ENCODE data around the gene ST6GALNAC2.
A peak's percentile ranks its signal among the peaks of the same experiment; 100 is the strongest.
"Not testable (repeated sequence)": the region's sequence is repeated elsewhere in the genome, so short reads cannot be mapped to it uniquely, and the experiment has no call there.

ST6GALNAC2 gene

DNA sequence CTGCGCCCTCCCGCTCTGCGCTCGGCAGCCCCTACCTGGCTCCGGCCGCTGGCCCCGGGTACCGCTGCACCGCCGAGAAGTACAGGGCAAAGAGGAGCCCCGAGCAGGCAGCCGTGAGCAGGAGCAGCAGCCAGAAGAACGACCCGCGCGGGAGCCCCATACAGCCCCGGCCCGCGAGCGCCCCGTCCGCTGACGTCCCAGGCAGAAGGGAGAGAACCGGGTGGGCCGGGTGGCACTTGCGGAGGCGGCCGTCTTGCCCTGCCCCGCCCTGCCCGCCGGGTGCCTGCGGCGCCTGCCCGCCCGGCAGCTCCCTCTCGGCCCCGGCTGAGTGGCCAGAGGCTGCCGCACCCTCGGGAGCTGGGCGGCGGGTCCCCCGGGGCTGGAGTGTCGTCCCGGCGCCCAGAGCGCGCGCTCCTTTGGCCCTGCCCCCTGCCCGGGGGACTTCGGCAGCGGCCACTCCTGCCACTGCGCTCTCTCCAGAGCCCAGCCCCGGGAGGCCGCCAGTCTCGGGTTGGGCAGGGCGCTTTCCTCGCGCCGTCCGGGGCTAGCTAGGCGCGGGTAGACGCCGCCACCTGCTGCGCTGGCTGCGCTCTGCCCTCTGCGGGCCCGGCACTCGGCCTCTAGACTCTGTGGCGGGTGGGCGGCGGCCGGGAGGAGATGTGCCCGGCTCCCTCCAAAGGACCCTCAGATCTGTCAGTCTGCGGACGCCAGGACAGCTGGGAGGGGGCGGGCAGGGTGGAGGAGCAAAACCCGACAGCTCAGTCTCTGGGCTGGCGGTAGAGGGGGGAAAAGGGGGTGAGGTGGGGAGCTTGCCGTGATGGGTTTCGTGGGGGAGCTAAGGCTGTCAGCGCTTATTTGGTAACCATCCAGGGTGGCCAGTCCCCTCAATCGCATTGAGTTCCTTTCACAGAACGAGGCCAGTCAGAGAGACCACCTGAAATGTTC, at the start of gene ST6GALNAC2:
Gene ST6GALNAC2, minus strand, starts transcription at position 212 of the 945 bp plus-strand sequence. Its CDS starts 52 bp downstream, at position 160.
- peak; percentile 74 for DNase-seq

GRCh38 chr17:76635039-76635438, 49.4 kb upstream of the ST6GALNAC2 start:
- DNase-seq = no peak

DNA sequence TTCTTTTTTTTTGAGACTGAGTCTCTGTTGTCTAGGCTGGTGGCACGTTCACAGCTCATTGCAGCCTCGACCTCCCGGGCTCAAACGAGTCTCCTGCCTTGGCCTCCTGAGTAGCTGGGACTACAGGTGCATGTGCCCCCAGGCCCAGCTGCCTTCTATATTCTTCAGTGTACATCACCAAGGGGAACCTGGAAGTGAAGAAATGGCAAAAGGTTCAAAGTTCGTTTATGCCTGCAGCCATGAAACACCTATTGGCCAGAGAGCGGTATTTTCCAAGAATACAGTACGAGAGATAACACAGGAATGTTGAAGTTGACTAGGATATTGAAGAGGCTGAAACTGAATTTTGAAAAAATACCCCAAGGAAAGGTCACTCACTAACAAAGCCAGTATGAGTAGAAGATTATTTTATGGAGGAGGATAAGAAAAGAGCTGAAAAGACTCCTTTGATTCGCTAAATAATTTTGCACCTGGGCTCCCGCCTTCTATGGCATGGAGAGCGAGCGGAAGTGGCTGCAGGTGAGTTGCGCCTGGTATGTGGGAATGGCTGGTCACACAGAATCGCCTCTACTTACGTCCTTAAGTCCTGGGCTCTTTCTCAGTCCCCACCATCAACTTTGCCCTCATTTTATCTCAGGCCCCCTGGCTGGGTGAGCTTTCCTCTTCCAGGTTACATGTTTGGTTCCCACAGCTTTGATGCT, 48.1 kb upstream of the ST6GALNAC2 start:
- no peak for DNase-seq

DNA sequence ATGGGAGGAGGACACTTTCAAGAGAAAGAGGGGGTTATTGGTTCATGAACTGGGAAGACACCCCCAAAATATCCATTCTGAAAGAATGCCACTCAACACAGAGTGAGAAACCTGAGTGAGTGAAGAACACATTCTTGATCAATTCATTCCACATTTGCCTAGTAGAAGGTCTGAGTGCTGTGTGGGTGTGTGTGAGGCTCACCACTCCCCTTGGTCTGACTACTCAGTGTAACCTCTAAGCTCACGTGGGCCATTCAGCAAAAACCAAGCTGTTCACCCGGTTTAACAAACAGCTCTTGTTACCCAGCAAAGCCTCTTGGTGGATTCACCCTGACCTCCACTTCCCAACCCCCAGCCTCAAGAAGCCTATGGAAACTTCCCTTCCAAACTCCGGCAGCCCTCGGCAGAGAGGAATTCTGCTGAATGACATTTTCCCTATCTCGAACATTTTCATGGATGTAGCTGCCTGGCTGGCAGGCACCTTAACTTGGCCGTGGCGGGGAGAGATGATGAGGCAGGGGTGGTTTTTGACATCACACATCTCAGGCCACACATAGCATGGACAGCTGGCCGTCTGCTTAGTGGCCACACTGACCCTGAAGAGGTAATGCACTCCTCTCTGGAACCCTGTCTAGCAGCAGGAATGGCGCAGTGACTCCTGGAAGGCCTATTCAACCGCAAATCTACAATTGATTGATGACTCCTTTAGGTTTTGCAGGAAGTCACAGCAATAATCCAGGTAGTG, 46.3 kb upstream of the ST6GALNAC2 start:
- DNase-seq = no peak

DNA sequence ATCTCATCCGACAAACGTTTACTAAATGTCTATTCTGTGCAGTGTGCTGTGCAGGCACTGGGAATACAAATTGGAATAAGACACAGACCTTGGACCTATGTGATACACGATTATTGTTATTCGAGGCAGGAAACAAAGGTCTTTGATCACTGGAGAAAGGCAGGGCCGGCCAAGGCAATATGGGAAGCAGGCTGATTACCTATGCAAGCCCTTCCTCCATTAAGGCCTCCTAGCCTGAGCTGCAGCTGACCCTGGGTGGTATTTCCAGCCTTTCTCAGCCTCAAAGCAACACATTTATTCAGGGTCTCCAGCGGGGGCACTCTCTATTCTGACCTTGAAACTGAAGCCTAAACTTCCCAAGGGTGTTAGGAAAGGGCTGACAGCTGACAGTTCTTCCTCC, 44.5 kb upstream of the ST6GALNAC2 start:
- DNase-seq = no peak

GRCh38 chr17:76627510-76627909, 41.9 kb upstream of the ST6GALNAC2 start:
- DNase-seq = no peak

DNA sequence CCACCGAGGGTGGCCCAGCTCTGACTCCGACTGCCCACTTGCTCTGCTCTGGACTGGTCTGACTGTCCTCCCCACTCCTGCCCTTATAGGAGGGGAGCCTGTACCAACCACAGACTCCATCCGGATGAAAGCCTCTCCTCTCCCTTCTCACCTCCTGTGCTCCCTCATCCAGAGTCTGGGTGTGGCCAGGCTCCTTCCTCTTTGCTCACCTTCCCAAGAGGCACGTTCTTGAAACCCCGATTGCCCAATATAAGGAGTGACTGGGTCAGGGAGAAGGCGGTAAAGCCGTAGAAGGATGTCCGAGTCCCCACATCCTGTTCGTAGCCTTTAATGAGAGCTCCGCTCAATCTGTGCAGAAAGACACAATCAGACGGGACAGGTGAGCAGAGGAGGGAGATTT, 40.8 kb upstream of the ST6GALNAC2 start:
- DNase-seq = no peak

GRCh38 chr17:76625496-76625895, 39.8 kb upstream of the ST6GALNAC2 start:
- no peak for DNase-seq

DNA sequence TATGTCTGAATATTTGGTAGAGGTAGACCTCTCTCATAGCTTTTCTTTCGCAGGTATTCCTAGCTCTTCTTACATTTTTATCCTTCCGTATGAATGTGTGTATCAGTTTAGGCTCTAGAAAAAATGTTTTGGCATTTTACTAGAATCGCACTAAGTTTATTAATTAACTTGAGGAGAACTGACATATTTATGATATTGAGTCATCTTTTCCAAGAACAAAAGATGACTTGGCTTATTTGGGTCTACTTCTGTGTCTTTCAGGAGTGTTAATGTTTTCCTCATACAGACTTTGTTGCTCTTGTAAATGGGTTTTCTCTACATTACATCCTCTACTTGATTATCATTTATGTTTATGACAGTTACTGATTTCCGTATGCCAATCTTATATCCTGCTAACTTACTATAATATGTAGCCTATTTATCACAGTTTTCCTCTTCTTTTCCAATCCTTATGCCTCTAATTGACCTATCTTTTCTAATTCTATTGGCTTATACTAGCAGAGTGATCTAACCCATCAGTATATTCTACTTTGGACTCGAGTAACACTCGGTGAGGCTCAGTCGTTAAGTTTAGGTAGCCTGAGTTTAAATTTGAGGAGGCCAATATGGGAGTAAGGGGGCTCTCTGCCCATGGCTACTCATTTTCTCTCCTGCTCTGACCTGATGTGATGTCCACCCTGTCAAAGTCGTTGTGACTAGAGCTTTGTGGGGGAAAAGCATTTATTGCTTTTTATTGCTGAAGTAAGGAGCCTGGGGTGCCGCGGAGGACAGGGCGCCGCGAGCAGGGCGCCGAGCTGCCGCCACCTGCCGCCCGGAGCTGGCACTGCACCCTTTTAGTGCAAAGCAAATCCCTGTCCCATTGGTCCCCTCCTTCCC, 37.8 kb upstream of the ST6GALNAC2 start:
- DNase-seq = peak; percentile 87

DNA sequence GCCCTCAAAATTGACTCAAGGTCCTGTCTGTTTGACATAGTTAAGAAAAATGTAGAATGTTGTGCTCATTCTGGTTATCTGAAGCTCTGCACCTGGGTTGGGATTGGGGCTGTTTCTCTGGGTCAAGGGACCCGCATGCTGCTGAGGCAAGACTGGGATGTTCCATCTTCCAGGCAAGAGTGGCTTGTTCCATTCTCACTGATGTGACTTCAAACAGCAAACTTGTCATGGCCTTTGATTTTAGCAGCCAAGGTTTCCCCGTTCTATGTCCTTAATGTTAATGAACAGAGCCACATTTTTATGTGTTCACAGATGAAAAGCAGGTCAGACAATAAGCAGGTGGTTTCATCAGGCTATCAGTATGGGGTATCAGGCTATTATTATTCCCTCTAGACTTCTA, 32.2 kb upstream of the ST6GALNAC2 start:
- no peak for DNase-seq

DNA sequence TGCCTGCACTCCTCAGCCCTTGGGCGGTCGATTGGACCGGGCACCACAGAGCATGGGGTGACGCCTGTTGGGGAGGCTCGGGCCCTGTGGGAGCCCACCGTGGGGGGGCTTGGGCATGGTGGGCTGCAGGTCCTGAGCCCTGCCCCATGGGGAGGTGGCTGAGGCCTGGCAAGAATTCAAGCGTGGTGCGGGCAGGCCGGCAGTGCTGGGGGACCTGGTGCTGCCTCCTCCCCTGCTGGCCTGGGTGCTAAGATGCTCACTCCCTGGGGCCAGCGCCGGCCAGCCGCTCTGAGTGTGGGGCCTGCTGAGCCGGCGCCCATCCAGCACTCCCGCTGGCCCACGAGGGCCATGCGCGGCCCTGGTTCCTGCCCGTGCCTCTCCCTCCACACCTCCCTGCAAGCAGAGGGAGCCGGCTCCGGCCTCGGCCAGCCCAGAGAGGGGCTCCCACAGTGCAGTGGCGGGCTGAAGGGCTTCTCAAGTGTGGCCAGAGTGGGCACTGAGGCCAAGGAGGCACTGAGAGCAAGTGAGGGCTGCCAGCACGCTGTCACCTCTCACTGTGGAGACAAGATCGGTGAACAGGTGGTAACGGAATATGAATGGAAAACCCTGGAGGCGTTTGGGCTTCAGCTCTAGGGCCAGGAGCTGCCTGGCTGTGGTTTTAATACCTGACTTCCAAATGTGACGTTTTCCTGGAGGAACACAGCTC, 29.4 kb upstream of the ST6GALNAC2 start:
- DNase-seq = no peak

DNA sequence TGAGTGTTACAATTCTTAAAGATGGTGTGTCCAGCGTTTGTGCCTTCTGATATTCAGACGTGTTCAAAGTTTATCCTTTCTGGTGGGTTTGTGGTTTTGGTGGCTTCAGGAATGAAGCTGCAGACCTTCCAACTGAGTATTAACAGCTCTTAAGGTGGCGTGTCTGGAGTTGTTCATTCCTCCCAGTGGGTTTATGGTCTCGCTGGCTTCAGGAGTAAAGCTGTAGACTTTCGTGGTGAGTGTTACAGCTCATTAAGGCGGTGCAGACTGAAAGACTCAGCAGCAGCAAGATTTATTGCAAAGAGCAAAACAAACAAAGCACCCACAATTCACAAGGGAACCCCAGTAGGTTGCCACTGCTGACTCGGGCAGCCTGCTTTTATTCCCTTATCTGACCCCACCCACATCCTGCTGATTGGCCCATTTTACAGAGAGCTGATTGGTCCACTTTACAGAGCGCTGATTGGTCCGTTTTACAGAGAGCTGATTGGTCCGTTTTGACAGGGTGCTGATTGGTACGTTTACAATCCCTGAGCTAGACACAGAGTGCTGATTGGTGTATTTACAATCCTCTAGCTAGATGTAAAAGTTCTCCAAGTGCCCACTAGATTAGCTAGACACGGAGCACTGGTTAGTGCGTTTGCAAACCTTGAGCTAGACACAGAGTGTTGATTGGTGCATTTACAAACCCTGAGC, 28.6 kb upstream of the ST6GALNAC2 start:
- DNase-seq = not testable (repeated sequence)

DNA sequence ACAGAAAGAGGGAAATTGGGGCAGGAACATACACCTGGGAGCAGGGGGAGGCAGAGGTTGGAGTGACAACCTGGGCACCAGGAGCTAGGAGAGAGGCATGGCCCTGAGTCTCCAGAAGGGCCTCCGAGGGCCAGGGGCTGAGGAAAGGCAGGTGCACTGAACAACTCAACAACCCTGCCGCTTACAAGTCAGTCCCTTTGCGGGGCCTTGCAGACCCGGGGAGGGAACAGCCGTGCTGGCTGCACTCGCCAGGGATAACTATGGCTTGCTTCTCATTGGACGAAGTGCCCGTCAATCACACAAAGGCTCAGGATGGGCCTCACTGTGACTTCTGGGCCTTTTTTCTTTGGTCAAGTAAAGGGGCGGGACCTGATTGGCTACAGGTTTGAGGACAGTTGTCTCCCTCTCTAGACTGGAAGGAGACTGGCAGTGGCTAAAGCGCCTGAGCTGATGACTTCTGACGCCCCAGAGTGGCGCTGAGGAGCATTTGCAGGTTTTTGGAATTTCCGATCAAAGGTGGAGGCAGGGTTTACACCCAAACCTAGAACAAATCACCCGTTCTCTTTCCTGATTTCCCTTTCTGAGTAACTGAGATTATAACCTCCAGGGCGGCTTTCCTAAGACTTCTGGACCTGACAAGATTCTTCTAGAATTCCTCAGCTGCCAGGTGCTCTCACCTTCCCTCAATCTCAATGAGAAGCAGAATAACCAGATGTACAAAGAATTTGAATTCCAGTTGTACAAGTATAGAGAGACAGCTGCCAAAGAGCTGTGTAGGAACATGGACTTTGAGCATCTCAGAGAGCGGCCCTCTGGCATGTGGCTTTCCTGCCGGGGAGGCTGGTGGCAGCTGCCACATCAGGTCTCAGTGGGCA, 27.6 kb upstream of the ST6GALNAC2 start:
- no peak for DNase-seq

DNA sequence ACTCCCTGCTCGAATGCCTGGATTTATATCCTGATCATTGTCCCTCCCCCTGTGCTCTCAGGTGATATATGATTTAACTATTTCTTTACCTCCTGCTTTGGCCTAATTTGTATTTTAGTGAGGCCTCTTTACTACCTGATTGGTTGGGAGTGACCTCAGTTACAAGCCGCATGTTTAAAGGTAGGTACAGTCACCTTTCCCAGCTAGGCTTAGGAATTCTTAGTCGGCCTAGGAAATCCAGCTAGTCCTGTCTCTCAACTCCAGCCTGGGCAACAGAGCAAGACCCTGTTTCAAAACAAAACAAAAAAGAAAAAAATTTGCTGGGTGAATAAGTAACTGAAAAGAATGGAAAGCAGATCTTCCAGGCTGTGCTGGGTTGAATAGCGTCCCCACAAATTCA, 26.8 kb upstream of the ST6GALNAC2 start:
- no peak for DNase-seq

DNA sequence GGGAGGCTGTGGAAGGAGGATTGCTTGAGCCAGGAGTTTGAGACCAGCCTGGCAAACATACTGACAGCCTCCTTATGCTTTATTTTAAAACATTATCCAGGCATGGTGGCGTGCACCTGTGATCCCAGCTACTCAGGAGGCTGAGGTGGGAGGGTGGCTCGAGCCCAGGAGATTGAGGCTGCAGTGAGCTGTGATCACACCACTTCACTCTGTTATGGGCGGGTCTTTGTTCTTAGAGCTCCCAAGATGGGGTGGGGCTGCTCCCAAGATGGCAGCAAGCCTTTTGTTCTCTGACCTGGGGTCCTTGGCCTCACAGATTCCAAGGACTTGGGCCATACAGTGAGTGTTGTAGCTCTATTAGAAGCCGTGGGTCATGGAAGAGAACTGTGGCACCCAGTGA, 26.1 kb upstream of the ST6GALNAC2 start:
- no peak for DNase-seq

- DNase-seq = not testable (repeated sequence)
These were observed 25.6 kb upstream of the ST6GALNAC2 start for GRCh38 chr17:76611080-76611749.

GRCh38 chr17:76606685-76607084, 21.0 kb upstream of the ST6GALNAC2 start:
- not testable (repeated sequence) for DNase-seq

- DNase-seq = no peak
These were observed 15.4 kb upstream of the ST6GALNAC2 start for GRCh38 chr17:76601065-76601464.

Data from retina (tissue), 1 donor.